ENCODE results near the gene KANK2. TPM values are rescaled to one million over a fixed set of nuclear protein-coding genes. Genes with fewer than 3 reads are reported as not detected.

The KANK2 gene
- total RNA-seq = 435 and 511 TPM in 2 replicates
- 192 and 197 TPM in 2 replicates for polyA plus RNA-seq
- polyA plus RNA-seq (2012) = 343 and 345 TPM in 2 replicates
- polyA minus RNA-seq (ENCODE audit: low replicate concordance) = 1,080 and 1,176 TPM in 2 replicates

DNA sequence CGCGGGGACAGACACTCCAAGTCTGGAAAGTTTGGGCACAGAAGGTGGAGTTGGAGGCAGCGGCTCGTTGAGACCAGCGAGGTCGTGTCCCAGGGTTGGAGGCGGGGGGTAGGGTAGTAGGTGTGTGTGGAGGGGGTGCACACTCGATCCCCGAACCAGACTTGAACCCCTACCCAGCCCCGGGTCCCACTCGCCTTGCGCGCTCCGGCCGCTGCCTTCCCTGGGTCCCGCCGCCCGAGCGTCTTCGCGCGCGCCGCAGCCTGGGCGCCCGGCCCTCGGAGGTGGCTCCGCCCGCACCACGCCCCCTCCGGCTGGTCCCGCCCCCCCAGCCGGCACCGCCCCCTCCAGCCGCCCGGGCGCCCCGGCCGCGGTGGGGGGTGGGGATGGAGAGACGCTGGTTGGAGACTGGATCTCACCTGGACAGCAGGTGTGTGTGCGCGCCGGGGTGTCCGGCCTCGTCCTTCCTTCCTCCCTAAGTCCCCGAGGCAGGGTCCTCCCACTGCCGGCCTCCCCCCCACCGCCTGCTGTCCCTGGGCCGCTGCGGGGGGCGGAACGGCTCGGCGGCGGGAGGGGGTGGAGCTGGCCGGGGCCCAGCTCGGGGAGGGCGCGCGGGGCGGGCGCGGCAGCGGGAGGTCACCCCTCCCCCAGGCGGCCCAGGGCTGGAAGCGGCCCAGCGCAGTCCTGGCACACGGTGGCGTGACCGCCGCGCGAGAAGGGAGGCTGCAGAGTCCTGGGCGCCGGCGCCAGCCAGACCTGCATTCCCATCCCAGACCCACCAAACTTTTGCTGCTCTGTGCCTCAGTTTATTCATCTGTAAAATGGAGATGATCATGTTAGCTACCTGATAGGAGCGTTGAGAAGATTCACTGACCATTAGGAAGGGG lies at the start of gene KANK2:
TSS of gene KANK2 (minus strand) at position 255 of the 884 bp plus-strand sequence. CDS start 3,034 bp downstream, outside the sequence.
- DNase-seq (ENCODE audit: low read depth in 2 of 2) = peak; percentile 63 to 76
- Histone ChIP-seq H2AFZ (ENCODE audit: low read length) (no peak within 1 kb of the TSS), H3K79me2 (ENCODE audit: control insufficient read depth, insufficient read depth, low read length) (peaks cover 48% of the 10 kb centered on the region), H3K9me3 (ENCODE audit: control insufficient read depth, insufficient read depth, low read depth, low read length) (no peaks in the 10 kb centered on the region), H3K36me3 (ENCODE audit: control insufficient read depth, insufficient read depth, low read length) (peaks cover 22% of the 10 kb centered on the region), H3K4me2 (ENCODE audit: extremely low read depth, insufficient read depth, low read length) (peak within 1 kb of the TSS; percentile 53), H3K27me3 (ENCODE audit: control insufficient read depth, insufficient read depth, low read length) (no peaks in the 10 kb centered on the region), H3K4me3 (replicated peaks in 1 of 4; ENCODE audit: control extremely low read depth in 1 of 4, insufficient read depth in 1 of 4, low read depth in 3 of 4, low read length in 4 of 4) (peak within 1 kb of the TSS; percentile 60 to 94 (median 88)), H3K4me1 (ENCODE audit: control insufficient read depth, extremely low read depth, insufficient read depth, low read length) (peaks cover 21% of the 10 kb centered on the region), H3K27ac (ENCODE audit: insufficient read depth, low read length) (peak within 1 kb of the TSS; percentile 68), H4K20me1 (ENCODE audit: control insufficient read depth, extremely low read depth, insufficient read depth, low read length) (no peaks in the 10 kb centered on the region), H3K9ac (ENCODE audit: insufficient read depth, low read length) (peak within 1 kb of the TSS; percentile 77)
- TF ChIP-seq, protein P1, sequence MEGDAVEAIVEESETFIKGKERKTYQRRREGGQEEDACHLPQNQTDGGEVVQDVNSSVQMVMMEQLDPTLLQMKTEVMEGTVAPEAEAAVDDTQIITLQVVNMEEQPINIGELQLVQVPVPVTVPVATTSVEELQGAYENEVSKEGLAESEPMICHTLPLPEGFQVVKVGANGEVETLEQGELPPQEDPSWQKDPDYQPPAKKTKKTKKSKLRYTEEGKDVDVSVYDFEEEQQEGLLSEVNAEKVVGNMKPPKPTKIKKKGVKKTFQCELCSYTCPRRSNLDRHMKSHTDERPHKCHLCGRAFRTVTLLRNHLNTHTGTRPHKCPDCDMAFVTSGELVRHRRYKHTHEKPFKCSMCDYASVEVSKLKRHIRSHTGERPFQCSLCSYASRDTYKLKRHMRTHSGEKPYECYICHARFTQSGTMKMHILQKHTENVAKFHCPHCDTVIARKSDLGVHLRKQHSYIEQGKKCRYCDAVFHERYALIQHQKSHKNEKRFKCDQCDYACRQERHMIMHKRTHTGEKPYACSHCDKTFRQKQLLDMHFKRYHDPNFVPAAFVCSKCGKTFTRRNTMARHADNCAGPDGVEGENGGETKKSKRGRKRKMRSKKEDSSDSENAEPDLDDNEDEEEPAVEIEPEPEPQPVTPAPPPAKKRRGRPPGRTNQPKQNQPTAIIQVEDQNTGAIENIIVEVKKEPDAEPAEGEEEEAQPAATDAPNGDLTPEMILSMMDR (conservative IDR thresholded peaks at IDR 0.05 in 1 of 2, IDR thresholded peaks at IDR 0.05 in 1 of 2; ENCODE audit: low read depth in 1 of 2, low read length in 2 of 2) = no peak
- TF ChIP-seq EZH2 (IDR thresholded peaks at IDR 0.05; ENCODE audit: low read length, missing control alignments) = no peak

DNA sequence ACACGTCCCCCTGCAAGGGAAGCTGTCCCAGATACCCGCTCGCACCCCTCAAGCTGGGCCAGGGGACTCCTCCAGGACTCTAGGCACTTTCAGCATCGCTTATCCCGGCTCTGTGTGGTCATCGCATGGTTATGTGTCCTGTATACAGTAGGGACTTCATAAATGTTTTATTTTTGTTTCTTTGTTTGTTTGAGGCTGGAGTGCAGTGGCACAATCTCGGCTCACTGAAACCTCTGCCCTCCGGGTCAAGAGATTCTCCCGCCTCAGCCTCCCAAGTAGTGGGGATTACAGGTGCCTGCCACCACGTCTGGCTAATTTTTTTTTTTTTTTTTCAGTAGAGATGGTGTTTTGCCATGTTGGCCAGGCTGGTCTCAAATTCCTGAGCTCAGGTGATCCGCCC lies 49.6 kb upstream of the KANK2 start:
- DNase-seq (ENCODE audit: low read depth in 2 of 2) = no peak
- H3K4me1 ChIP-seq (ENCODE audit: control insufficient read depth, extremely low read depth, insufficient read depth, low read length) = peaks cover 5% of the 10 kb centered on the region
- H3K4me3 ChIP-seq (replicated peaks in 1 of 4; ENCODE audit: control extremely low read depth in 1 of 4, insufficient read depth in 1 of 4, low read depth in 3 of 4, low read length in 4 of 4) = no peak overlapping the region
- H3K79me2 ChIP-seq (ENCODE audit: control insufficient read depth, insufficient read depth, low read length) = no peaks in the 10 kb centered on the region
- H3K27ac ChIP-seq (ENCODE audit: insufficient read depth, low read length) = no peak overlapping the region
- H3K9me3 ChIP-seq (ENCODE audit: control insufficient read depth, insufficient read depth, low read depth, low read length) = no peaks in the 10 kb centered on the region
- H2AFZ ChIP-seq (ENCODE audit: low read length) = no peak overlapping the region
- H4K20me1 ChIP-seq (ENCODE audit: control insufficient read depth, extremely low read depth, insufficient read depth, low read length) = no peaks in the 10 kb centered on the region
- H3K27me3 ChIP-seq (ENCODE audit: control insufficient read depth, insufficient read depth, low read length) = no peaks in the 10 kb centered on the region
- no peak overlapping the region for H3K9ac ChIP-seq (ENCODE audit: insufficient read depth, low read length)
- TF ChIP-seq, protein P1 (conservative IDR thresholded peaks at IDR 0.05 in 1 of 2, IDR thresholded peaks at IDR 0.05 in 1 of 2; ENCODE audit: low read depth in 1 of 2, low read length in 2 of 2) = no peak
- TF ChIP-seq EZH2 (IDR thresholded peaks at IDR 0.05; ENCODE audit: low read length, missing control alignments) = no peak
- no peak overlapping the region for H3K4me2 ChIP-seq (ENCODE audit: extremely low read depth, insufficient read depth, low read length)
- peaks cover 2% of the 10 kb centered on the region for H3K36me3 ChIP-seq (ENCODE audit: control insufficient read depth, insufficient read depth, low read length)

DNA sequence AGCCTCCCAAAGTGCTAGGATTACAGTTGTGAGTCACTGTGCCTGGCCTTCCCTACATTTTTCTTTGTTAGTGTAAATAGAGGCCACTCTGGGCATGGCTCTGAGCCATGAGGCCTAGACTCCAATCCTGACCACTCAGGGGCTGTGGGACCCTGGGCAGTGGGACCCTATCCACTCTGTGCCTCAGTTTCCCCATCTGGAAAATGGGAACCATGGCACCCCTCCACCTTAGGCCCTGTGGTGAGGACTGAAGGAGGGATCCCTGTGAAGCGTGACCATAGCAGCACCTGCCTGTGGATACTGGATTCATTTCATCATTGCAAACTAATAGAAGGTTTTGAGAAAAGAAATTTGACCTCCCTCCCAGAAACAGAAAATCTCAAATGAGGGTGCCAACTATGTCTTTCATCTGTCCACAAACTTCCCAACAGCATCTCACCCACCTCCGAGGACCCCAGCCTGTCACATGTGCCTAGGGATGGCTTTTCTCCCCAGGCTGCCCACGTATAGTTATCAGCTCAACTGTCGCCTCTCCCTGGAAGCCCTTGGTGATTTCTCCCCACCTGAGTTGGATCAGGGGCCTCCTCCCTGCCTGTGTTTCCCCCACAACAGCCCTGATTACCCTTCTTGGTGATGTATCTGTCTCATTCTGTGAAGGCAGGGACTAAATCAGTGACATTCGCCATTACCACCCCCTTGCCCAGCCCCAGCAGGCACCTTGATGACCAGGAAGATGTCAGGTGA lies 47.7 kb upstream of the KANK2 start:
- no peak for TF ChIP-seq EZH2 (IDR thresholded peaks at IDR 0.05; ENCODE audit: low read length, missing control alignments)
- TF ChIP-seq, protein P1 (conservative IDR thresholded peaks at IDR 0.05 in 1 of 2, IDR thresholded peaks at IDR 0.05 in 1 of 2; ENCODE audit: low read depth in 1 of 2, low read length in 2 of 2) = no peak
- H3K4me3 ChIP-seq (replicated peaks in 1 of 4; ENCODE audit: control extremely low read depth in 1 of 4, insufficient read depth in 1 of 4, low read depth in 3 of 4, low read length in 4 of 4) = no peak overlapping the region
- no peak overlapping the region for H2AFZ ChIP-seq (ENCODE audit: low read length)
- no peaks in the 10 kb centered on the region for H3K9me3 ChIP-seq (ENCODE audit: control insufficient read depth, insufficient read depth, low read depth, low read length)
- H3K36me3 ChIP-seq (ENCODE audit: control insufficient read depth, insufficient read depth, low read length) = peaks cover 2% of the 10 kb centered on the region
- no peak overlapping the region for H3K9ac ChIP-seq (ENCODE audit: insufficient read depth, low read length)
- no peak overlapping the region for H3K27ac ChIP-seq (ENCODE audit: insufficient read depth, low read length)
- peaks cover 5% of the 10 kb centered on the region for H3K4me1 ChIP-seq (ENCODE audit: control insufficient read depth, extremely low read depth, insufficient read depth, low read length)
- no peaks in the 10 kb centered on the region for H4K20me1 ChIP-seq (ENCODE audit: control insufficient read depth, extremely low read depth, insufficient read depth, low read length)
- no peak overlapping the region for H3K4me2 ChIP-seq (ENCODE audit: extremely low read depth, insufficient read depth, low read length)
- H3K79me2 ChIP-seq (ENCODE audit: control insufficient read depth, insufficient read depth, low read length) = no peaks in the 10 kb centered on the region
- no peaks in the 10 kb centered on the region for H3K27me3 ChIP-seq (ENCODE audit: control insufficient read depth, insufficient read depth, low read length)
- DNase-seq (ENCODE audit: low read depth in 2 of 2) = no peak
